ENCODE results near the gene KIF24. TPM values are rescaled to one million over a fixed set of nuclear protein-coding genes. Genes with fewer than 3 reads are reported as not detected.

The KIF24 gene
- total RNA-seq, 2 donors from 2014 or later, result 1.7 to 7.3 TPM

- DNase-seq (ENCODE audit: low spot score), result no peak
- TF ChIP-seq POLR2A (IDR thresholded peaks at IDR 0.05) (no peak), CTCF (IDR thresholded peaks at IDR 0.05) (no peak), POLR2AphosphoS5 (IDR thresholded peaks at IDR 0.05) (no peak)
- Histone ChIP-seq H3K36me3 (peaks cover 0 to 3% of the 10 kb centered on the region in 2 donors), H3K9me3 (no peaks in the 10 kb centered on the region), H3K4me3 (no peak overlapping the region), H3K27me3 (replicated peaks; ENCODE audit: insufficient read depth) (no peaks in the 10 kb centered on the region), H3K27ac (no peak overlapping the region), H3K4me1 (replicated peaks) (no peaks in the 10 kb centered on the region)
- WGBS, result 86% methylated on average over 15 of the region's 15 CpGs
- intact Hi-C loops (cut with DNase I), result no loop called here
Measured at GRCh38 chr9:34346873-34347799, 18.1 kb upstream of the KIF24 start.

DNA sequence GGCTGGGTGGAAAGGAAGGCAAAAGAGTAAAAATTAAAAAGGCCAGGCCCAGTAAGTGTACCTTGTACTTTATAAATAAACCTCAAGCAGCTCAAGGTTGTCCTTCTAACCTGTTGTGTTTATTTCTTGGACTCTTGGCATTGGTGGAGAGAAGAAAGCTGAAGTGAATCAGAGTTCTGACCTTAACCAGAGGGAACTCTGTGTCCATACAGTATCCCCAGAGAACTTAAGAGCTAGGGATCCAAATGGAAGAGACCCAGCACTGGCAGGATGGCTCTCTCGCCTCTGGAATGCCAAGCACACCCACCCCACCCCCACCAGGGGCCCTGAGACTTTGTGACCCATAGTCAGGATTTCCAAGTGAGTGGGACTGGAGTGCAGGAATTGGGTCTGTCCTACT lies 14.5 kb upstream of the KIF24 start:
- no peak for DNase-seq (ENCODE audit: low spot score)
- H3K36me3 ChIP-seq, result peaks cover 0 to 3% of the 10 kb centered on the region in 2 donors
- intact Hi-C loops (cut with DNase I), result no loop called here
- no peak overlapping the region for H3K4me3 ChIP-seq
- TF ChIP-seq CTCF (IDR thresholded peaks at IDR 0.05) (no peak), POLR2A (IDR thresholded peaks at IDR 0.05) (no peak), POLR2AphosphoS5 (IDR thresholded peaks at IDR 0.05) (no peak)
- H3K27ac ChIP-seq, result peak overlapping the region in 1 of 2 donors; percentile 24
- no peaks in the 10 kb centered on the region for H3K27me3 ChIP-seq (replicated peaks; ENCODE audit: insufficient read depth)
- no peaks in the 10 kb centered on the region for H3K4me1 ChIP-seq (replicated peaks)
- no peaks in the 10 kb centered on the region for H3K9me3 ChIP-seq
- WGBS, result 38% methylated on average over 1 of the region's 1 CpG

DNA sequence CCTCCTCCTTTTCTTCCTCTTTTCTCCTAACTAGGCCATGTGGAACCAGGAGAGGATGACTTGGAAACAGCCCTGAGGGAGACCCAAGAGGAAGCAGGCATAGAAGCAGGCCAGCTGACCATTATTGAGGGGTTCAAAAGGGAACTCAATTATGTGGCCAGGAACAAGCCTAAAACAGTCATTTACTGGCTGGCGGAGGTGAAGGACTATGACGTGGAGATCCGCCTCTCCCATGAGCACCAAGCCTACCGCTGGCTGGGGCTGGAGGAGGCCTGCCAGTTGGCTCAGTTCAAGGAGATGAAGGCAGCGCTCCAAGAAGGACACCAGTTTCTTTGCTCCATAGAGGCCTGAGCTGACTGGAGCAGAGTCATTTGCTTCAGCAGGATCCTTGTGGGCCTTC lies 14.0 kb upstream of the KIF24 start:
- Histone ChIP-seq H3K36me3 (peaks cover 0 to 3% of the 10 kb centered on the region in 2 donors), H3K27ac (peak overlapping the region; percentile 24 to 45), H3K9me3 (no peaks in the 10 kb centered on the region), H3K4me1 (replicated peaks) (no peaks in the 10 kb centered on the region), H3K4me3 (no peak overlapping the region), H3K27me3 (replicated peaks; ENCODE audit: insufficient read depth) (no peaks in the 10 kb centered on the region)
- WGBS, result 71% methylated on average over 5 of the region's 5 CpGs
- TF ChIP-seq CTCF (IDR thresholded peaks at IDR 0.05) (no peak), POLR2AphosphoS5 (IDR thresholded peaks at IDR 0.05) (no peak), POLR2A (IDR thresholded peaks at IDR 0.05) (no peak)
- no peak for DNase-seq (ENCODE audit: low spot score)
- intact Hi-C loops (cut with DNase I), result no loop called here

- Histone ChIP-seq H3K4me3 (no peak overlapping the region), H3K36me3 (peaks cover 0 to 3% of the 10 kb centered on the region in 2 donors), H3K4me1 (replicated peaks) (no peaks in the 10 kb centered on the region), H3K27ac (no peak overlapping the region), H3K9me3 (no peaks in the 10 kb centered on the region), H3K27me3 (replicated peaks; ENCODE audit: insufficient read depth) (no peaks in the 10 kb centered on the region)
- TF ChIP-seq POLR2A (IDR thresholded peaks at IDR 0.05) (no peak), POLR2AphosphoS5 (IDR thresholded peaks at IDR 0.05) (no peak), CTCF (IDR thresholded peaks at IDR 0.05) (no peak)
- no peak for DNase-seq (ENCODE audit: low spot score)
- 89% methylated on average over 6 of the region's 7 CpGs for WGBS
- intact Hi-C loops (cut with DNase I), result no loop called here
Measured at GRCh38 chr9:34341659-34342295, 12.7 kb upstream of the KIF24 start.

Measured in prostate gland (tissue), 2 donors.